Liver (tissue), 9 donors: ENCODE results near the gene DAAM1. TPM values are rescaled to one million over a fixed set of nuclear protein-coding genes. Genes with fewer than 3 reads are reported as not detected.

ENCODE experiments used
- DNase-seq: peaks from one replicate; pipeline ENCODE4 v3.0.0-alpha.2; 2017; ENCODE audit warnings: low spot score
- H3K27ac ChIP-seq, 2 donors: one replicate each; pipeline ENCODE4 v1.7.0; 2013; ENCODE audit warnings: inconsistent platforms in 2 of 2, low read length in 2 of 2, control low read depth in 1 of 2, low read depth in 1 of 2, mild to moderate bottlenecking in 1 of 2
- H3K27me3 ChIP-seq, 4 donors: one replicate each; pipeline versions ENCODE4 v1.6.1 to v1.7.0; 2013; ENCODE audit warnings: low read length in 3 of 4, inconsistent platforms in 1 of 4, mild to moderate bottlenecking in 1 of 4, moderate library complexity in 1 of 4; ENCODE audit not compliant: control insufficient read depth in 4 of 4, insufficient read depth in 4 of 4
- H3K36me3 ChIP-seq, 4 donors: one replicate each; pipeline versions ENCODE4 v1.6.1 to v1.7.0; 2013; ENCODE audit warnings: low read length in 3 of 4, mild to moderate bottlenecking in 3 of 4, low read depth in 1 of 4, moderate library complexity in 1 of 4; ENCODE audit not compliant: control insufficient read depth in 4 of 4, insufficient read depth in 3 of 4
- H3K4me1 ChIP-seq, 4 donors: one replicate each; pipeline versions ENCODE4 v1.6.1 to v1.7.0; 2013; ENCODE audit warnings: low read length in 3 of 4, mild to moderate bottlenecking in 3 of 4, moderate library complexity in 1 of 4; ENCODE audit not compliant: control insufficient read depth in 4 of 4, insufficient read depth in 4 of 4
- H3K4me3 ChIP-seq, 3 donors: one replicate each; pipeline versions ENCODE4 v1.6.1 to v1.7.0; 2013; ENCODE audit warnings: low read length in 3 of 3, control low read depth in 1 of 3, low read depth in 1 of 3, mild to moderate bottlenecking in 1 of 3
- H3K9ac ChIP-seq, 2 donors: one replicate each; pipeline ENCODE4 v1.7.0; 2013; ENCODE audit warnings: low read length in 2 of 2, mild to moderate bottlenecking in 2 of 2, moderate library complexity in 2 of 2, control low read depth in 1 of 2, low read depth in 1 of 2
- H3K9me3 ChIP-seq, 4 donors: one replicate each; pipeline versions ENCODE4 v1.6.1 to v1.7.0; 2013; ENCODE audit warnings: low read length in 3 of 4; ENCODE audit not compliant: control insufficient read depth in 4 of 4
- ATF3 ChIP-seq: IDR thresholded peaks from 2 replicates; pipeline ENCODE4 v1.6.1; 2016; ENCODE audit warnings: antibody characterized with exemption
- EGR1 ChIP-seq, 2 donors: IDR thresholded peaks; 2 replicates each; pipeline ENCODE4 v1.6.1; 2016 to 2018; ENCODE audit warnings: antibody characterized with exemption in 2 of 2, low read depth in 2 of 2
- FOXA1 ChIP-seq: IDR thresholded peaks from 2 replicates; pipeline ENCODE4 v1.6.1; 2016; ENCODE audit warnings: antibody characterized with exemption
- FOXA2 ChIP-seq: IDR thresholded peaks from 2 replicates; pipeline ENCODE4 v1.6.1; 2016; ENCODE audit warnings: antibody characterized with exemption
- GABPA ChIP-seq, 2 donors: IDR thresholded peaks in 1 of 2; conservative IDR thresholded peaks in 1 of 2; 2 replicates each; pipeline ENCODE4 v1.6.1; 2016; ENCODE audit warnings: antibody characterized with exemption in 2 of 2, mild to moderate bottlenecking in 1 of 2, moderate library complexity in 1 of 2
- HNF4A ChIP-seq, 2 donors: conservative IDR thresholded peaks; 2 replicates each; pipeline ENCODE4 v1.6.1; 2016; ENCODE audit warnings: antibody characterized with exemption in 2 of 2, mild to moderate bottlenecking in 2 of 2
- HNF4G ChIP-seq: IDR thresholded peaks from 2 replicates; pipeline ENCODE4 v1.6.1; 2016; ENCODE audit warnings: antibody characterized with exemption
- JUND ChIP-seq, 2 donors: IDR thresholded peaks; 2 replicates each; pipeline ENCODE4 v1.6.1; 2016; ENCODE audit warnings: antibody characterized with exemption in 2 of 2
- NR2F2 ChIP-seq: IDR thresholded peaks from 2 replicates; pipeline ENCODE4 v1.6.1; 2016; ENCODE audit warnings: antibody characterized with exemption
- RAD21 ChIP-seq, 2 donors: IDR thresholded peaks; 2 replicates each; pipeline ENCODE4 v1.6.1; 2016; ENCODE audit warnings: antibody characterized with exemption in 2 of 2, mild to moderate bottlenecking in 2 of 2
- RXRA ChIP-seq, 2 donors: IDR thresholded peaks; 2 replicates each; pipeline ENCODE4 v1.6.1; 2017 to 2018; ENCODE audit warnings: antibody characterized with exemption in 2 of 2, mild to moderate bottlenecking in 1 of 2
- TAF1 ChIP-seq: conservative IDR thresholded peaks from 2 replicates; pipeline ENCODE4 v1.6.1; 2016; ENCODE audit warnings: antibody characterized with exemption, mild to moderate bottlenecking
- YY1 ChIP-seq: IDR thresholded peaks from 2 replicates; pipeline ENCODE4 v1.6.1; 2016; ENCODE audit warnings: antibody characterized with exemption, mild to moderate bottlenecking
- ZBTB33 ChIP-seq: IDR thresholded peaks from 2 replicates; pipeline ENCODE4 v1.6.1; 2016; ENCODE audit warnings: antibody characterized with exemption
- WGBS: extraction: QIAGEN DNeasy Blood & Tissue Kit; methylation state at CpG from one replicate; pipeline ENCODE4 v1.1.7; 2013; 5-methylcytosine and 5-hydroxymethylcytosine counted together
- polyA plus RNA-seq, 2 donors: library from polyadenylated mRNA; stranded (reverse) in 1 of 2; unstranded in 1 of 2; fragments of 200-250 nt in 1 of 2; fragments of >200 nt in 1 of 2; fragmentation: Nextera tagmentation in 1 of 2; extraction: Ambion mirVana in 1 of 2; gene quantifications; one replicate each; pipeline versions ENCODE4 v1.2.1 to v1.2.3, GENCODE V29; 2013 to 2015
- total RNA-seq, 2 donors: library from RNA; depleted of rRNA; stranded (reverse); fragments of >200 nt; gene quantifications; one replicate each; pipeline ENCODE4 v1.2.3, GENCODE V29; 2014
- TF ChIP-seq, protein P1 (sequence below): fragments of 150-350 bp; IDR thresholded peaks from 2 replicates; pipeline ENCODE4 v1.5.1; 2017; ENCODE audit warnings: improper control_type of control experiment, low read depth, low read length; ENCODE audit not compliant: missing input control
- TF ChIP-seq, protein P2 (sequence below): IDR thresholded peaks from 2 replicates; pipeline ENCODE4 v1.6.1; 2016; ENCODE audit warnings: antibody characterized with exemption
- TF ChIP-seq, protein P3 (sequence below): IDR thresholded peaks from 2 replicates; pipeline ENCODE4 v1.6.1; 2016; ENCODE audit warnings: antibody characterized with exemption, mild to moderate bottlenecking
- donor health status: healthy.
- donor health status: healthy.
- donor health status: healthy.
- donor health status: healthy.
- donor health status: healthy.

The DAAM1 gene
- total and polyA plus RNA-seq, 4 donors: 9.5 to 28.4 (median 18.5) TPM

GRCh38 chr14:59337141-59337611, 148.7 kb downstream of the DAAM1 start (continued):
- TF ChIP-seq YY1 (no peak), HNF4G (no peak), JUND (IDR thresholded peaks at IDR 0.05) (no peak), RXRA (IDR thresholded peaks at IDR 0.05) (peak; percentile 8 to 12), GABPA (IDR thresholded peaks at IDR 0.05 in 1 of 2, conservative IDR thresholded peaks at IDR 0.05 in 1 of 2) (no peak), FOXA1 (no peak), FOXA2 (no peak), NR2F2 (peak; percentile 24)
- TF ChIP-seq, protein P1, sequence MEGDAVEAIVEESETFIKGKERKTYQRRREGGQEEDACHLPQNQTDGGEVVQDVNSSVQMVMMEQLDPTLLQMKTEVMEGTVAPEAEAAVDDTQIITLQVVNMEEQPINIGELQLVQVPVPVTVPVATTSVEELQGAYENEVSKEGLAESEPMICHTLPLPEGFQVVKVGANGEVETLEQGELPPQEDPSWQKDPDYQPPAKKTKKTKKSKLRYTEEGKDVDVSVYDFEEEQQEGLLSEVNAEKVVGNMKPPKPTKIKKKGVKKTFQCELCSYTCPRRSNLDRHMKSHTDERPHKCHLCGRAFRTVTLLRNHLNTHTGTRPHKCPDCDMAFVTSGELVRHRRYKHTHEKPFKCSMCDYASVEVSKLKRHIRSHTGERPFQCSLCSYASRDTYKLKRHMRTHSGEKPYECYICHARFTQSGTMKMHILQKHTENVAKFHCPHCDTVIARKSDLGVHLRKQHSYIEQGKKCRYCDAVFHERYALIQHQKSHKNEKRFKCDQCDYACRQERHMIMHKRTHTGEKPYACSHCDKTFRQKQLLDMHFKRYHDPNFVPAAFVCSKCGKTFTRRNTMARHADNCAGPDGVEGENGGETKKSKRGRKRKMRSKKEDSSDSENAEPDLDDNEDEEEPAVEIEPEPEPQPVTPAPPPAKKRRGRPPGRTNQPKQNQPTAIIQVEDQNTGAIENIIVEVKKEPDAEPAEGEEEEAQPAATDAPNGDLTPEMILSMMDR: no peak
- TF ChIP-seq, protein P2, sequence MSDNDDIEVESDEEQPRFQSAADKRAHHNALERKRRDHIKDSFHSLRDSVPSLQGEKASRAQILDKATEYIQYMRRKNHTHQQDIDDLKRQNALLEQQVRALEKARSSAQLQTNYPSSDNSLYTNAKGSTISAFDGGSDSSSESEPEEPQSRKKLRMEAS: no peak

DNA sequence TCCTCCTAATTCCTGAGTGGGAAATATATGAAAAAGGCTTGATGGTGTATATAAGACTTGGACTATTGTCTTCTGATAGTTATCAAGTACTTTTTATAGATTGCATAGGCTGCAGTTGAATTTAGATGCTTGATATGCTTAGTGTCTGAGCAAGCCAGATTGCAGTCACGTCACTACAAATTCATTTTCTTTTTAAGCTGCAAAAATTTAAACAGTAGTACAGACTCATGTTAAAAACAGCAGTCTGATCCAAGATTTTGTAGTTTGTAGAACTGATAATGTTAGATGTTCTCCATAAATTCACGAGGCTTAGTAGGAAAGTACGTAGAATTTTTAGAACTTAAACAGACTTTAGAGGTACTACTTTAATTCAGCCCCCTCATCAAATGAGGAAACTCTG, 150.3 kb downstream of the DAAM1 start:
- Histone ChIP-seq H3K9ac (no peak overlapping the region), H3K4me1 (peaks cover 0 to 11% (median 4%) of the 10 kb centered on the region in 4 donors), H3K27me3 (no peaks in the 10 kb centered on the region), H3K4me3 (no peak overlapping the region), H3K9me3 (no peaks in the 10 kb centered on the region), H3K27ac (no peak overlapping the region), H3K36me3 (peaks cover 0 to 8% (median 0%) of the 10 kb centered on the region in 4 donors)
- DNase-seq: no peak
- WGBS: 90% methylated on average over 3 of the region's 3 CpGs
- TF ChIP-seq RXRA (IDR thresholded peaks at IDR 0.05): no peak
- no peak for TF ChIP-seq HNF4G
- TF ChIP-seq NR2F2: no peak
- no peak for TF ChIP-seq RAD21 (IDR thresholded peaks at IDR 0.05)
- TF ChIP-seq ATF3: no peak
- TF ChIP-seq JUND (IDR thresholded peaks at IDR 0.05): no peak
- TF ChIP-seq FOXA1: no peak
- no peak for TF ChIP-seq GABPA (IDR thresholded peaks at IDR 0.05 in 1 of 2, conservative IDR thresholded peaks at IDR 0.05 in 1 of 2)
- TF ChIP-seq, protein P1: no peak
- no peak for TF ChIP-seq EGR1 (IDR thresholded peaks at IDR 0.05; ENCODE audit: low read depth in 2 of 2)
- TF ChIP-seq YY1: no peak
- TF ChIP-seq, protein P3, sequence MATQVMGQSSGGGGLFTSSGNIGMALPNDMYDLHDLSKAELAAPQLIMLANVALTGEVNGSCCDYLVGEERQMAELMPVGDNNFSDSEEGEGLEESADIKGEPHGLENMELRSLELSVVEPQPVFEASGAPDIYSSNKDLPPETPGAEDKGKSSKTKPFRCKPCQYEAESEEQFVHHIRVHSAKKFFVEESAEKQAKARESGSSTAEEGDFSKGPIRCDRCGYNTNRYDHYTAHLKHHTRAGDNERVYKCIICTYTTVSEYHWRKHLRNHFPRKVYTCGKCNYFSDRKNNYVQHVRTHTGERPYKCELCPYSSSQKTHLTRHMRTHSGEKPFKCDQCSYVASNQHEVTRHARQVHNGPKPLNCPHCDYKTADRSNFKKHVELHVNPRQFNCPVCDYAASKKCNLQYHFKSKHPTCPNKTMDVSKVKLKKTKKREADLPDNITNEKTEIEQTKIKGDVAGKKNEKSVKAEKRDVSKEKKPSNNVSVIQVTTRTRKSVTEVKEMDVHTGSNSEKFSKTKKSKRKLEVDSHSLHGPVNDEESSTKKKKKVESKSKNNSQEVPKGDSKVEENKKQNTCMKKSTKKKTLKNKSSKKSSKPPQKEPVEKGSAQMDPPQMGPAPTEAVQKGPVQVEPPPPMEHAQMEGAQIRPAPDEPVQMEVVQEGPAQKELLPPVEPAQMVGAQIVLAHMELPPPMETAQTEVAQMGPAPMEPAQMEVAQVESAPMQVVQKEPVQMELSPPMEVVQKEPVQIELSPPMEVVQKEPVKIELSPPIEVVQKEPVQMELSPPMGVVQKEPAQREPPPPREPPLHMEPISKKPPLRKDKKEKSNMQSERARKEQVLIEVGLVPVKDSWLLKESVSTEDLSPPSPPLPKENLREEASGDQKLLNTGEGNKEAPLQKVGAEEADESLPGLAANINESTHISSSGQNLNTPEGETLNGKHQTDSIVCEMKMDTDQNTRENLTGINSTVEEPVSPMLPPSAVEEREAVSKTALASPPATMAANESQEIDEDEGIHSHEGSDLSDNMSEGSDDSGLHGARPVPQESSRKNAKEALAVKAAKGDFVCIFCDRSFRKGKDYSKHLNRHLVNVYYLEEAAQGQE: no peak
- no peak for TF ChIP-seq ZBTB33
- no peak for TF ChIP-seq HNF4A (conservative IDR thresholded peaks at IDR 0.05)
- TF ChIP-seq TAF1: no peak
